ENCODE results near the gene UBL5. TPM values are rescaled to one million over a fixed set of nuclear protein-coding genes. Genes with fewer than 3 reads are reported as not detected.

Gene UBL5
- total RNA-seq, 1 experiment from 2014 or later: 521 TPM

DNA sequence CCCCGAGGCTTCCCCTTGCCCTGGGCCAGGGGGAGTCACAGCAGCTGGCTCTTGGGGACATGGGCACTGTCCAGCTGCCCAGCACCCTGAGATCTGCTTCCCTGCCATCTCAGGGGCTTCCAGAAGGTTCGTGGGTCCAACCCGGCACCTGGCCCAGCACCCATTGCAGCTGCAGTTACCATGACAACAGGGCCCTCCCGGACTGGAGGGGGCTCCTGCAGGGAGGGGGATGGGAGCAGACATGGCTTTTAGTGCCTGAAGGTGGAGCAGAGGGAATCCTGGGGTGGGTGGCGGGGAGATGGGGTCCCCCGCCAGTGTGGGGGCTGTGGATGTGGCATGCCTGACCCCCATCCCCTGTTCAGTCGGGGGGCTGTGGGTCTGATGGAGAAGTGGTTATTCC, 22.1 kb downstream of the UBL5 start:
- intact Hi-C loops (cut with micrococcal nuclease): no loop called here
- Histone ChIP-seq H3K27ac (ENCODE audit: low read length) (no peak overlapping the region), H3F3A (ENCODE audit: low read length, unreplicated experiment) (no peaks in the 10 kb centered on the region), H3K27me3 (ENCODE audit: low read length) (no peaks in the 10 kb centered on the region), H3K9ac (ENCODE audit: low read length) (no peak overlapping the region), H2AFZ (ENCODE audit: low read length) (no peak overlapping the region), H4K20me1 (ENCODE audit: low read length) (no peaks in the 10 kb centered on the region), H3K4me2 (ENCODE audit: low read length) (no peak overlapping the region), H3K79me2 (ENCODE audit: low read length) (no peaks in the 10 kb centered on the region), H3K4me1 (ENCODE audit: insufficient read depth, low read length) (peaks cover 5% of the 10 kb centered on the region; the same call in 1 of the 2 replicates), H3K9me3 (ENCODE audit: low read length) (no peaks in the 10 kb centered on the region), H3K4me3 (ENCODE audit: low read length) (no peak overlapping the region), H3K9me2 (replicated peaks; ENCODE audit: low read length) (no peaks in the 10 kb centered on the region), H3K36me3 (ENCODE audit: low read depth, low read length) (peaks cover 9% of the 10 kb centered on the region; the same call in 1 of the 2 replicates)
- TF ChIP-seq, protein P1, sequence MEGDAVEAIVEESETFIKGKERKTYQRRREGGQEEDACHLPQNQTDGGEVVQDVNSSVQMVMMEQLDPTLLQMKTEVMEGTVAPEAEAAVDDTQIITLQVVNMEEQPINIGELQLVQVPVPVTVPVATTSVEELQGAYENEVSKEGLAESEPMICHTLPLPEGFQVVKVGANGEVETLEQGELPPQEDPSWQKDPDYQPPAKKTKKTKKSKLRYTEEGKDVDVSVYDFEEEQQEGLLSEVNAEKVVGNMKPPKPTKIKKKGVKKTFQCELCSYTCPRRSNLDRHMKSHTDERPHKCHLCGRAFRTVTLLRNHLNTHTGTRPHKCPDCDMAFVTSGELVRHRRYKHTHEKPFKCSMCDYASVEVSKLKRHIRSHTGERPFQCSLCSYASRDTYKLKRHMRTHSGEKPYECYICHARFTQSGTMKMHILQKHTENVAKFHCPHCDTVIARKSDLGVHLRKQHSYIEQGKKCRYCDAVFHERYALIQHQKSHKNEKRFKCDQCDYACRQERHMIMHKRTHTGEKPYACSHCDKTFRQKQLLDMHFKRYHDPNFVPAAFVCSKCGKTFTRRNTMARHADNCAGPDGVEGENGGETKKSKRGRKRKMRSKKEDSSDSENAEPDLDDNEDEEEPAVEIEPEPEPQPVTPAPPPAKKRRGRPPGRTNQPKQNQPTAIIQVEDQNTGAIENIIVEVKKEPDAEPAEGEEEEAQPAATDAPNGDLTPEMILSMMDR (conservative IDR thresholded peaks at IDR 0.05; ENCODE audit: low read depth, low read length): no peak
- TF ChIP-seq EZH2phosphoT487 (IDR thresholded peaks at IDR 0.05; ENCODE audit: borderline replicate concordance, low read length) (no peak), EZH2 (IDR thresholded peaks at IDR 0.05; ENCODE audit: low read length, unreplicated experiment) (no peak)
- BruUV-seq (replicated peaks): no TSS peak
- POLR2A ChIA-PET (ENCODE audit: unreplicated experiment): no interaction called here
- CTCF ChIA-PET: no interaction called here
- DNase-seq (no peak), ATAC-seq (no peak)

DNA sequence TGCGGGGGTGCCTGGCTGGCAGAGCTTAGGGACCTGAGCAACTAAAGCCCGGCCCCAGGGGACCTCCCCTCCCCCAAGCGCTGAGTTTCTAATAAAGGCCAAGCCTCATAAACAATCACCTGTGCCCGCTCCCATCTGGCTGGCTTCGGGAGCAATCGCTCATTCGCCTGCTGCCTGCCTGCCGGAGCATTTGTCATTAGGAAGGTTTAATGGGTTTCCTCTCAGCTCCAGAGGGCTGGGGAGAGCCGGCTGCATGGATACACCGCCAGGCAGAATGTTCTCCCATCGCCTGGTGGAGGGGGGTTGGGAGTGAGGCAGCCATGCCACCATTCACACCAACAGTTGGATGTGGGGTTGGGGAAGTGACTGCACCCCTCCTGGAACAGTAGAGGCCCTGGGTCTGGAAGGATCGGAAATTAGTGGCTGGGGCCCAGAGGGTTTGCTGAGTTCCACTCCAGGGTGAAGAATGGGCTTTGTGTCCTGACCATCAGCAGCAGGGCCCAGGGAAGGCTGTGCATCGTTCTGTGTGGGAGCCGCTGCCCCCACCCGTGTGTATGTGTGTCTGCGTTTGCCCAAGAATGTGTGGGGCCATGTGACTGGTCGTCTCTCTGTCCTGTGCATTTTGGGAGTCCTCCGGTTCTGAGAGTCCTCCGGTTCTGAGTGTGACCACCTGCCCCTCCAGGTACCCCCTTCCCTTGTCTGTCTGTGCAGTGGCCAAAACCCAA, 22.7 kb downstream of the UBL5 start:
- ChIA-PET CTCF (no interaction called here), POLR2A (ENCODE audit: unreplicated experiment) (no interaction called here)
- Histone ChIP-seq H3K79me2 (ENCODE audit: low read length) (no peaks in the 10 kb centered on the region), H3K27ac (ENCODE audit: low read length) (no peak overlapping the region), H4K20me1 (ENCODE audit: low read length) (no peaks in the 10 kb centered on the region), H3K9me2 (replicated peaks; ENCODE audit: low read length) (no peaks in the 10 kb centered on the region), H3K4me2 (ENCODE audit: low read length) (no peak overlapping the region), H3F3A (ENCODE audit: low read length, unreplicated experiment) (no peaks in the 10 kb centered on the region), H2AFZ (ENCODE audit: low read length) (no peak overlapping the region), H3K9ac (ENCODE audit: low read length) (no peak overlapping the region), H3K4me3 (ENCODE audit: low read length) (no peak overlapping the region), H3K27me3 (ENCODE audit: low read length) (no peaks in the 10 kb centered on the region), H3K4me1 (ENCODE audit: insufficient read depth, low read length) (peaks cover 5% of the 10 kb centered on the region; the same call in 1 of the 2 replicates), H3K36me3 (ENCODE audit: low read depth, low read length) (peaks cover 9% of the 10 kb centered on the region; the same call in 1 of the 2 replicates), H3K9me3 (ENCODE audit: low read length) (no peaks in the 10 kb centered on the region)
- TF ChIP-seq EZH2phosphoT487 (IDR thresholded peaks at IDR 0.05; ENCODE audit: borderline replicate concordance, low read length): no peak
- TF ChIP-seq, protein P1 (conservative IDR thresholded peaks at IDR 0.05; ENCODE audit: low read depth, low read length): no peak
- no peak for TF ChIP-seq EZH2 (IDR thresholded peaks at IDR 0.05; ENCODE audit: low read length, unreplicated experiment)
- DNase-seq (no peak), ATAC-seq (no peak)
- BruUV-seq (replicated peaks): no TSS peak
- intact Hi-C loops (cut with micrococcal nuclease): no loop called here

DNA sequence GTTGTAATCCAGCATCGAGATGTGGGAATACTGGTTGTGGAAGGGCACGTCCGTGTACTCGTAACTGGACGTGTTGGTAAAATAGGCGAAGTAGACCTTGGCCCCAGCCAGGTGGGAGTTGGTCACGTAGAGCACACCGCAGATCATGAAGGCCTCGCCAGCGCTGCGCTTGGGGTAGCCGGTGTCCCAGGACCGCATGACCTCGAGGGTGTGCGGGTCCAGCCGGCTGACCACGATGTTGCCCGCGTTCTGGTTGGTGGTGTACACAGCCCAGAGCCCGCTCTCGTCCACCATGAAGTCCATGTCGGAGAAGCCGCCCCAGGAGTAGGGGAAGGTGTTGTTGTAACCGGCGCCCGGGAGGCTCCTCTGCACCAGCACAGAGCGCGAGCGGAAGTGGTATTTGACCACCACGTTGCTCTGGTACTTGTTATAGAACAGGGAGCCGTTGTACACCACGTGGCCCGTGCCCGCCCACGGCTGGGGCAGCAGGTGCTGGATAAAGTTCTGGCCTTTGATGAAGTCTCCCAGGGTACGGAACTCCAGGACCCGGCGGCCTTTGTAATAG, 26.6 kb downstream of the UBL5 start:
- ATAC-seq: no peak

More for the DNA sequence above, 26.6 kb downstream of the UBL5 start:
- Histone ChIP-seq H3K9ac (ENCODE audit: low read length) (no peak overlapping the region), H3K36me3 (ENCODE audit: low read depth, low read length) (no peaks in the 10 kb centered on the region), H3K4me1 (ENCODE audit: insufficient read depth, low read length) (no peaks in the 10 kb centered on the region), H3K27ac (ENCODE audit: low read length) (no peak overlapping the region), H3K4me2 (ENCODE audit: low read length) (no peak overlapping the region), H3F3A (ENCODE audit: low read length, unreplicated experiment) (no peaks in the 10 kb centered on the region), H3K9me2 (replicated peaks; ENCODE audit: low read length) (no peaks in the 10 kb centered on the region), H3K79me2 (ENCODE audit: low read length) (no peaks in the 10 kb centered on the region), H3K4me3 (ENCODE audit: low read length) (no peak overlapping the region), H2AFZ (ENCODE audit: low read length) (no peak overlapping the region), H3K9me3 (ENCODE audit: low read length) (no peaks in the 10 kb centered on the region), H4K20me1 (ENCODE audit: low read length) (no peaks in the 10 kb centered on the region), H3K27me3 (ENCODE audit: low read length) (no peaks in the 10 kb centered on the region)
- TF ChIP-seq, protein P1 (conservative IDR thresholded peaks at IDR 0.05; ENCODE audit: low read depth, low read length): no peak
- TF ChIP-seq EZH2 (IDR thresholded peaks at IDR 0.05; ENCODE audit: low read length, unreplicated experiment) (no peak), EZH2phosphoT487 (IDR thresholded peaks at IDR 0.05; ENCODE audit: borderline replicate concordance, low read length) (no peak)
- ChIA-PET CTCF (no interaction called here), POLR2A (ENCODE audit: unreplicated experiment) (no interaction called here)
- intact Hi-C loops (cut with micrococcal nuclease): no loop called here
- BruUV-seq (replicated peaks): no TSS peak
- DNase-seq: no peak

All from PC-3 (cell line).